ENCODE results near the gene UCMA. TPM values are rescaled to one million over a fixed set of nuclear protein-coding genes. Genes with fewer than 3 reads are reported as not detected.

The UCMA gene
- total RNA-seq, 1 donor from 2014 or later = not detected

DNA sequence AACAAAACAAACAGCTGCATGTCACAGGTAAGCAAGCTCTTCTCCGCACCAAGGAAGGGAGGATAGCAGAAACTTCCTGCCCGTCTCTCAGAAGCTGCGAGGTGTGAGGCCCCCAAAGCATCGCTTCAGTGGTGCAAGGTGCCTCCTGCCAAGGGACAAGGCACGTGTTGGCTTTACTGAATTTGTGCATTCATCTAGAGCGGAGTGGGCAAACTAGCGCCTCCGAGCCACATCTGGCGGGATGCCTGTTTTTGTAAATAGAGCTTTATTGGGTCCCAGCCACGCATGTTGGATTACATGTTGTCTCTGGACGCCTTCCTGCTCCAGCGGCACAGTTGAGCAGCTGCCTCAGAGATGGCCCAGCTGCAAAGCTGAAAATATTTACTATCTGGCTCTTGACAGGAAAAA, 38.0 kb upstream of the UCMA start:
- H3K36me3 Mint-ChIP-seq (ENCODE audit: low read depth, unreplicated experiment) = no peaks in the 10 kb centered on the region
- no peak overlapping the region for H3K4me3 ChIP-seq (ENCODE audit: insufficient read depth, low read depth, low read length)

DNA sequence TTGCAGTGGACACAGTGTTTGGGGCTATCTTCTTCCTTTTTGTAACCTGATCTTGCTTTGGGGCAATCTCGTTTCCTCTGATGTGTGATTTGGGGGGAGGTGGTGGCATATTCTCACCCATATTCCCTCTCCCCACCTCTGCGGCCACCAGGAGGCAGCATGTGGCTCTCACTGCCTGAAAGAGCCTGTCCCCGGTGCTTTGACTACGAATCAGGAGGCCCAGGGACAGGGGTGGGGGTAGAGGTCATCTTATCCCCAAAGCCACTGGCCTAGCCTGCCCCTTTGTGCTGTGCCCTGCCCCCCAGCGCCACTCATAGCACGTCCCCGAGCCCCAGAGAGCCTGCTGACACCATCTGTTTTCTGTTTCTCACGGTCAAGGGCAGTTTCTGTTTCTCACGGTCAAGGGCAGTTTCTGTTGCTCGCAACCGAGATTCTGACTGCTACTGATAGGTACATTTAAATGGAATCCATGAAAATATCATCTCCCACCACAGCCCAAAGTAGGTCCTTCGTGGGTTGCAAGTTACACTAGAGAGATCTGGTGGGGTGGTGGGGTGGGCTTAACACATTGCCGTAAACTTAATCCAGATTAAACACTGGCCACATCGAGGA, 37.5 kb upstream of the UCMA start:
- H2AFZ ChIP-seq (ENCODE audit: low read depth, low read length) = peak overlapping the region; percentile 44
- DNase-seq (ENCODE audit: low read depth) (no peak), FAIRE-seq (no peak)
- peak overlapping the region; percentile 44 for H3K4me2 ChIP-seq (ENCODE audit: low read length)
- TF ChIP-seq, protein P1, sequence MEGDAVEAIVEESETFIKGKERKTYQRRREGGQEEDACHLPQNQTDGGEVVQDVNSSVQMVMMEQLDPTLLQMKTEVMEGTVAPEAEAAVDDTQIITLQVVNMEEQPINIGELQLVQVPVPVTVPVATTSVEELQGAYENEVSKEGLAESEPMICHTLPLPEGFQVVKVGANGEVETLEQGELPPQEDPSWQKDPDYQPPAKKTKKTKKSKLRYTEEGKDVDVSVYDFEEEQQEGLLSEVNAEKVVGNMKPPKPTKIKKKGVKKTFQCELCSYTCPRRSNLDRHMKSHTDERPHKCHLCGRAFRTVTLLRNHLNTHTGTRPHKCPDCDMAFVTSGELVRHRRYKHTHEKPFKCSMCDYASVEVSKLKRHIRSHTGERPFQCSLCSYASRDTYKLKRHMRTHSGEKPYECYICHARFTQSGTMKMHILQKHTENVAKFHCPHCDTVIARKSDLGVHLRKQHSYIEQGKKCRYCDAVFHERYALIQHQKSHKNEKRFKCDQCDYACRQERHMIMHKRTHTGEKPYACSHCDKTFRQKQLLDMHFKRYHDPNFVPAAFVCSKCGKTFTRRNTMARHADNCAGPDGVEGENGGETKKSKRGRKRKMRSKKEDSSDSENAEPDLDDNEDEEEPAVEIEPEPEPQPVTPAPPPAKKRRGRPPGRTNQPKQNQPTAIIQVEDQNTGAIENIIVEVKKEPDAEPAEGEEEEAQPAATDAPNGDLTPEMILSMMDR (IDR thresholded peaks at IDR 0.05; ENCODE audit: insufficient read depth, low read depth, low read length) = peak; percentile 26
- TF ChIP-seq EZH2 (IDR thresholded peaks at IDR 0.05; ENCODE audit: insufficient read depth, low read length) = no peak
- no peaks in the 10 kb centered on the region for H3K4me1 ChIP-seq (ENCODE audit: insufficient read depth, low read length)
- H3K4me3 ChIP-seq (ENCODE audit: insufficient read depth, low read depth, low read length) = no peak overlapping the region
- Mint-ChIP-seq H3K27me3 (ENCODE audit: low read depth, unreplicated experiment) (peaks cover 5% of the 10 kb centered on the region), H3K9me3 (ENCODE audit: unreplicated experiment) (no peaks in the 10 kb centered on the region), H3K27ac (ENCODE audit: unreplicated experiment) (no peak overlapping the region), H3K36me3 (ENCODE audit: low read depth, unreplicated experiment) (no peaks in the 10 kb centered on the region), H3K4me3 (ENCODE audit: unreplicated experiment) (no peak overlapping the region), H3K4me1 (ENCODE audit: low read depth, unreplicated experiment) (no peaks in the 10 kb centered on the region)
- H3K79me2 ChIP-seq (ENCODE audit: insufficient read depth, low read length) = no peaks in the 10 kb centered on the region
- H3K27ac ChIP-seq (ENCODE audit: low read depth, low read length) = no peak overlapping the region
- no peak overlapping the region for H3K9ac ChIP-seq (ENCODE audit: low read length)
- H3K36me3 ChIP-seq (ENCODE audit: insufficient read depth, low read length) = no peaks in the 10 kb centered on the region
- peaks cover 4% of the 10 kb centered on the region for H3K27me3 ChIP-seq (ENCODE audit: insufficient read depth, low read length)
- no peaks in the 10 kb centered on the region for H4K20me1 ChIP-seq (ENCODE audit: insufficient read depth, low read length)
- no peaks in the 10 kb centered on the region for H3K9me3 ChIP-seq (ENCODE audit: insufficient read depth, low read depth, low read length)

More for the DNA sequence above, 38.0 kb upstream of the UCMA start:
- no peak for FAIRE-seq
- H3K27ac ChIP-seq (ENCODE audit: low read depth, low read length) = no peak overlapping the region
- no peaks in the 10 kb centered on the region for H3K4me1 ChIP-seq (ENCODE audit: insufficient read depth, low read length)
- no peaks in the 10 kb centered on the region for H3K36me3 ChIP-seq (ENCODE audit: insufficient read depth, low read length)
- H3K4me2 ChIP-seq (ENCODE audit: low read length) = peak overlapping the region; percentile 44
- Mint-ChIP-seq H3K4me1 (ENCODE audit: low read depth, unreplicated experiment) (no peaks in the 10 kb centered on the region), H3K4me3 (ENCODE audit: unreplicated experiment) (no peak overlapping the region), H3K27ac (ENCODE audit: unreplicated experiment) (no peak overlapping the region), H3K27me3 (ENCODE audit: low read depth, unreplicated experiment) (peaks cover 4% of the 10 kb centered on the region), H3K9me3 (ENCODE audit: unreplicated experiment) (no peaks in the 10 kb centered on the region)
- no peak overlapping the region for H2AFZ ChIP-seq (ENCODE audit: low read depth, low read length)
- peak; percentile 14 for DNase-seq (ENCODE audit: low read depth)
- no peaks in the 10 kb centered on the region for H3K9me3 ChIP-seq (ENCODE audit: insufficient read depth, low read depth, low read length)
- peaks cover 4% of the 10 kb centered on the region for H3K27me3 ChIP-seq (ENCODE audit: insufficient read depth, low read length)
- no peaks in the 10 kb centered on the region for H3K79me2 ChIP-seq (ENCODE audit: insufficient read depth, low read length)
- no peaks in the 10 kb centered on the region for H4K20me1 ChIP-seq (ENCODE audit: insufficient read depth, low read length)
- no peak for TF ChIP-seq EZH2 (IDR thresholded peaks at IDR 0.05; ENCODE audit: insufficient read depth, low read length)
- TF ChIP-seq, protein P1 (IDR thresholded peaks at IDR 0.05; ENCODE audit: insufficient read depth, low read depth, low read length) = no peak
- no peak overlapping the region for H3K9ac ChIP-seq (ENCODE audit: low read length)

DNA sequence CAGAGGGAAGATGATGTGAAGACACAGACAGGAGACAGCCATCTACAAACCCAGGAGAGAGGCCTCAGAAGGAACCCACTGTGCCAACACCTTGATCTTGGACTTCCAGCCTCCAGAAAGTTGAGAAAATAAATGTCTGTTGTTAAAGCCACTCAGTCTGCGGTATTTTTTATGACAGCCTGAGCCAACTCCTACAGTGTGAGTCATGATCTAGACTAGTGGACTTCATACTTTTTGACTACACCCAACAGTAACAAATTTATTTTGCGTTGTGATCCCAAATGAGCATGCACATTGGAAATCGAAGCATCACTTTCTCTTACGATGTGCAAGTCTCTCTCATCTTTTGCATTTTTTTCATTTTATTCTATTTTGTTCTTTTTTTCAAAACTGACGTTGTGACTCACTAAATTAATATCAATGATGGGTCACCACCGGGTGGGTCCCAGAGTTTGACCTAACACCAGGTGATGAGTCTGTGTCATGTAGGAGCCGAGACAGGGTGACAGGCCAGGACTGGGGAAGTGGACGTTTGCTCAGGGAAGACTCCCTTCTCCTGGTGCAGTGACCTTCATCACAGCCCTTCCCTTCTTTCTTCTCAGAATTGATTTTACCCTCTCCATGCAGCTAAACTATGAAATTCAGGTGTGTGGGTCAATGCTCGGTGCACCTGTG, 36.8 kb upstream of the UCMA start:
- no peak overlapping the region for H3K4me3 ChIP-seq (ENCODE audit: insufficient read depth, low read depth, low read length)
- Mint-ChIP-seq H3K4me1 (ENCODE audit: low read depth, unreplicated experiment) (no peaks in the 10 kb centered on the region), H3K36me3 (ENCODE audit: low read depth, unreplicated experiment) (no peaks in the 10 kb centered on the region), H3K4me3 (ENCODE audit: unreplicated experiment) (no peak overlapping the region), H3K27me3 (ENCODE audit: low read depth, unreplicated experiment) (peaks cover 6% of the 10 kb centered on the region), H3K27ac (ENCODE audit: unreplicated experiment) (no peak overlapping the region), H3K9me3 (ENCODE audit: unreplicated experiment) (no peaks in the 10 kb centered on the region)
- no peak overlapping the region for H3K9ac ChIP-seq (ENCODE audit: low read length)
- no peak overlapping the region for H3K4me2 ChIP-seq (ENCODE audit: low read length)
- DNase-seq (ENCODE audit: low read depth) = peak; percentile 23
- H3K36me3 ChIP-seq (ENCODE audit: insufficient read depth, low read length) = no peaks in the 10 kb centered on the region
- no peaks in the 10 kb centered on the region for H3K4me1 ChIP-seq (ENCODE audit: insufficient read depth, low read length)
- peaks cover 4% of the 10 kb centered on the region for H3K27me3 ChIP-seq (ENCODE audit: insufficient read depth, low read length)
- no peaks in the 10 kb centered on the region for H3K9me3 ChIP-seq (ENCODE audit: insufficient read depth, low read depth, low read length)
- H4K20me1 ChIP-seq (ENCODE audit: insufficient read depth, low read length) = no peaks in the 10 kb centered on the region
- no peaks in the 10 kb centered on the region for H3K79me2 ChIP-seq (ENCODE audit: insufficient read depth, low read length)
- H3K27ac ChIP-seq (ENCODE audit: low read depth, low read length) = no peak overlapping the region
- no peak for FAIRE-seq
- H2AFZ ChIP-seq (ENCODE audit: low read depth, low read length) = peak overlapping the region; percentile 44
- TF ChIP-seq, protein P1 (IDR thresholded peaks at IDR 0.05; ENCODE audit: insufficient read depth, low read depth, low read length) = no peak
- no peak for TF ChIP-seq EZH2 (IDR thresholded peaks at IDR 0.05; ENCODE audit: insufficient read depth, low read length)

Data from astrocyte (in vitro differentiated cells and primary cell).